ENCODE results near the gene ARPC3. TPM values are rescaled to one million over a fixed set of nuclear protein-coding genes. Genes with fewer than 3 reads are reported as not detected.

The ARPC3 gene
- total RNA-seq, 6 donors from 2014 or later = 139 to 347 (median 245) TPM

DNA sequence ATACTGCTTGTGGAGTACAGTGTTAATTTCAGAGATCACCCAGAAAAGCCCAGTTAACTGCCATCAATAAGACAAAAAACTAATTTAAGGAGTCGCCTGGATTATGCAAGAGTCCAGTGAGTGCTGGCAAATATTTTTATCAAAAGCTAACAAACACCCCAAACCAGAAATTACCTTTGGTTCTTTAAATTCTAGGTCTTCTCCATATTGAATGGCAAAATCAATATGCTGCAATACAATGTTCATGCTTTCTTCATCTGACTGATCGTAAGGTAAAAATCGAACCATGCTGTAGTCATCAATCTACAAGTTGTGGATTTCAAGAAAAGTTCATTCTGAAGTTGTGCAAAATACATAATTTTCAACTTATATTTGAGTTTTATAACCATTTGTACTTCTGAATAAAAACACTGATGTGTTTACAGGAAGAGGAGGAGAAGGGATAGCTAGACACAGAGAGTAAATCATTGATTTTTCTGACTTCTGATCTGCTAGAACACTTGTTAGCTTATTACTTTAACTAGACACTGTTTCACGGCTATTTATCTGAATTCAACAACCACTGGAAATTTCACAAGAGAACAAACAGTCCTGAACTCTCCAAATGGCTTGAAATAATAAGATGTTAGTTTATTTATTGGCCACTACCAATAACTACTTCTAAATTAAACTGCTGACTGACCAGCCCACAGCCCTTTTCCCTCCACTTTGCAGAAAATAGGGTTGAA lies 3.6 kb upstream of the ARPC3 start:
- TF ChIP-seq, protein P1, sequence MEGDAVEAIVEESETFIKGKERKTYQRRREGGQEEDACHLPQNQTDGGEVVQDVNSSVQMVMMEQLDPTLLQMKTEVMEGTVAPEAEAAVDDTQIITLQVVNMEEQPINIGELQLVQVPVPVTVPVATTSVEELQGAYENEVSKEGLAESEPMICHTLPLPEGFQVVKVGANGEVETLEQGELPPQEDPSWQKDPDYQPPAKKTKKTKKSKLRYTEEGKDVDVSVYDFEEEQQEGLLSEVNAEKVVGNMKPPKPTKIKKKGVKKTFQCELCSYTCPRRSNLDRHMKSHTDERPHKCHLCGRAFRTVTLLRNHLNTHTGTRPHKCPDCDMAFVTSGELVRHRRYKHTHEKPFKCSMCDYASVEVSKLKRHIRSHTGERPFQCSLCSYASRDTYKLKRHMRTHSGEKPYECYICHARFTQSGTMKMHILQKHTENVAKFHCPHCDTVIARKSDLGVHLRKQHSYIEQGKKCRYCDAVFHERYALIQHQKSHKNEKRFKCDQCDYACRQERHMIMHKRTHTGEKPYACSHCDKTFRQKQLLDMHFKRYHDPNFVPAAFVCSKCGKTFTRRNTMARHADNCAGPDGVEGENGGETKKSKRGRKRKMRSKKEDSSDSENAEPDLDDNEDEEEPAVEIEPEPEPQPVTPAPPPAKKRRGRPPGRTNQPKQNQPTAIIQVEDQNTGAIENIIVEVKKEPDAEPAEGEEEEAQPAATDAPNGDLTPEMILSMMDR (IDR thresholded peaks at IDR 0.05) = no peak
- TF ChIP-seq EP300 (IDR thresholded peaks at IDR 0.05) = no peak
- TF ChIP-seq POLR2A (IDR thresholded peaks at IDR 0.05) = no peak
- TF ChIP-seq POLR2AphosphoS5 (IDR thresholded peaks at IDR 0.05) = no peak
- Histone ChIP-seq H3K27me3 (no peaks in the 10 kb centered on the region), H3K36me3 (peaks cover 3 to 38% (median 4%) of the 10 kb centered on the region in 4 donors), H3K4me1 (peaks cover 4 to 38% (median 11%) of the 10 kb centered on the region in 4 donors), H3K27ac (no peak overlapping the region), H3K4me3 (no peak overlapping the region), H3K9me3 (no peaks in the 10 kb centered on the region)
- ATAC-seq (ENCODE audit: low FRiP score in 2 of 2) = no peak
- WGBS, 2 donors = 72 to 89% methylated on average over 4 of the region's 4 CpGs
- DNase-seq = no peak

DNA sequence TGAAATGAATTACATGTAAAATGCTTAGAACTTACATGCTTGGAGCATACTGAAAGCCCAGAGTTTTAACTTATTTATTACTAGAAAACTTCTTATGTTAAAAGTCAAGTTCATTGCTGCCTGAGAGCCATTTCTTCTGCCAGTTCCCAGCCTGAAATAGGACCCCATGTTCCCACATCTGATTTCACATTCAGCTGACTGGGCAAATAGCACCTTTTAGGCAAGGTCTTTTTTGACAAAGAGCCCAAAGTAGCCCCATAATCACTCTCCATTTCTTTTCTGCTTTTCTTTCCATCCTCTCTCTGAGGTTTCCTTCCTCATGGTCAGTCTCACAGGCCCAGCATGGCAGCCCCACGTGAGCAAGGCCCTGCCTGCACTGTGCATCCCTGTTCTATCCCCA lies 1.1 kb upstream of the ARPC3 start:
- H3K27ac ChIP-seq = peak overlapping the region in 1 of 4 donors; percentile 43

DNA sequence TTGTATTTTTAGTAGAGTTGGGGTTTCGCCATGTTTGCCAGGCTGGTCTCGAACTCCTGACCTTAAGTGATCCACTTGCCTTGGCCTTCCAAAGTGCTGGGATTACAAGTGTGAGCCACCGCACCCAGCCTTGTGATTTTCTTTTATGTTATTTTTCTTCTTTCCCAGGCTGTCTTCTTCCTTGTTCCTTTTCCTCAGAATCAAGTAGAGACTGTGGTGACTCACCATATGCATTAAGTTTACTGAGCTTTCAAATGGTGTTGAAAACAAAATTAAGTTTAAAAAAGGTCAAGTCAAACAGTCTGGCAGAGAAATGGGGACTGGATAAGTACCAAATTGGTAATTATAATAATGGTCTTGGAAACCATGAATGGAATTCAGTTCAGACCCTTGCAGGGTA lies 5.7 kb downstream of the ARPC3 start:
- no peak for DNase-seq
- TF ChIP-seq POLR2A (IDR thresholded peaks at IDR 0.05) (no peak), EP300 (IDR thresholded peaks at IDR 0.05) (no peak), POLR2AphosphoS5 (IDR thresholded peaks at IDR 0.05) (no peak)
- TF ChIP-seq, protein P1 (IDR thresholded peaks at IDR 0.05) = no peak
- 91 to 100% methylated on average over 3 of the region's 3 CpGs for WGBS, 2 donors

More for the DNA sequence above, 1.1 kb upstream of the ARPC3 start:
- Histone ChIP-seq H3K4me1 (peaks cover 19 to 47% (median 26%) of the 10 kb centered on the region in 4 donors), H3K4me3 (no peak overlapping the region), H3K27me3 (no peaks in the 10 kb centered on the region), H3K9me3 (no peaks in the 10 kb centered on the region), H3K36me3 (peaks cover 0 to 34% (median 3%) of the 10 kb centered on the region in 4 donors)
- WGBS, 2 donors = 57 to 75% methylated on average over 1 of the region's 1 CpG
- no peak for ATAC-seq (ENCODE audit: low FRiP score in 2 of 2)
- DNase-seq = no peak
- TF ChIP-seq POLR2AphosphoS5 (IDR thresholded peaks at IDR 0.05) (no peak), EP300 (IDR thresholded peaks at IDR 0.05) (no peak), POLR2A (IDR thresholded peaks at IDR 0.05) (no peak)
- TF ChIP-seq, protein P1 (IDR thresholded peaks at IDR 0.05) = no peak

DNA sequence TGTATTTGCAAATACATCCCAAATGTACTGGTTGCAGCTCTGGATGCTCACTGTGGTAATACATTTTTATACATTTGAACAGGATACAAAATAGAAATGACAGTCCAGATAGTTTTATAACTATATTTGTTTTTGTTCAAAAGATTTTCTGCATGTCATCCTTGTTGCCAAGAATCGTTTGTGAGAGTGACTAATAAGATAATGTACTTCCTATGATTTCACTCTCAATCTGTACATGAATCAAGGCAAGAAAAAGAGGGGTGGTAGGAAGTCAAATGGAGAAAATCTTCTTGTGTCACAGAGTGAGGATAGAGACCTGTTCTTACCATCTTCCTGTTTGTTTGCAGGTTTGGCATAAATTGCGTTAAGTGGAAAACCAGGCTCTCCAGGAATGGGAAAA lies 13.9 kb downstream of the ARPC3 start:
- TF ChIP-seq POLR2A (IDR thresholded peaks at IDR 0.05) (no peak), EP300 (IDR thresholded peaks at IDR 0.05) (no peak), POLR2AphosphoS5 (IDR thresholded peaks at IDR 0.05) (no peak)
- TF ChIP-seq, protein P1 (IDR thresholded peaks at IDR 0.05) = no peak
- H3K4me1 ChIP-seq = peaks cover 0 to under 1% (median 0%) of the 10 kb centered on the region in 4 donors
- H3K27me3 ChIP-seq = no peaks in the 10 kb centered on the region
- DNase-seq = no peak
- H3K4me3 ChIP-seq = no peak overlapping the region
- ATAC-seq (ENCODE audit: low FRiP score in 2 of 2) = no peak
- H3K27ac ChIP-seq = no peak overlapping the region
- WGBS, 2 donors = 51 to 57% methylated on average over 2 of the region's 2 CpGs
- peaks cover 25 to 76% (median 65%) of the 10 kb centered on the region in 4 donors for H3K36me3 ChIP-seq
- H3K9me3 ChIP-seq = no peaks in the 10 kb centered on the region

More for the DNA sequence above, 5.7 kb downstream of the ARPC3 start:
- H3K27me3 ChIP-seq = no peaks in the 10 kb centered on the region
- ATAC-seq (ENCODE audit: low FRiP score in 2 of 2) = no peak
- H3K9me3 ChIP-seq = no peaks in the 10 kb centered on the region
- peaks cover 24 to 36% (median 24%) of the 10 kb centered on the region in 4 donors for H3K4me1 ChIP-seq
- H3K4me3 ChIP-seq = no peak overlapping the region
- H3K27ac ChIP-seq = no peak overlapping the region
- H3K36me3 ChIP-seq = peaks cover 19 to 69% (median 47%) of the 10 kb centered on the region in 4 donors
